GM06990 (cell line): ENCODE results near the gene IL31.

Experiments used
- DNase-seq: peaks from one replicate; pipeline ENCODE4 v3.0.0-alpha.2; 2011; ENCODE audit not compliant: insufficient read length; ENCODE audit errors: extremely low read depth
- H3K27me3 ChIP-seq: replicated peaks from 2 replicates; pipeline ENCODE4 v1.6.0; 2011; ENCODE audit warnings: low read length; ENCODE audit not compliant: control insufficient read depth, insufficient read depth
- H3K36me3 ChIP-seq: 2 replicates; pipeline ENCODE4 v1.5.1; 2011; ENCODE audit warnings: low read length; ENCODE audit not compliant: control insufficient read depth, insufficient read depth
- H3K4me3 ChIP-seq: replicated peaks from 2 replicates; pipeline ENCODE4 v1.5.1; 2011; ENCODE audit warnings: low read depth, mild to moderate bottlenecking, control low read depth, low read length
- CTCF ChIP-seq: IDR thresholded peaks from 2 replicates; pipeline ENCODE4 v1.5.1; 2011; ENCODE audit warnings: low read length, control low read depth, mild to moderate bottlenecking, inconsistent platforms; ENCODE audit not compliant: insufficient read depth, poor library complexity, severe bottlenecking

IL31 gene

GRCh38 chr12:122168492-122168891 lies 5.5 kb downstream of the IL31 start:
- H3K27me3 ChIP-seq: peaks cover 1% of the 10 kb centered on the region; the same call in 1 of the 2 replicates
- DNase-seq: no peak
- no peak overlapping the region for H3K4me3 ChIP-seq
- no peak for TF ChIP-seq CTCF
- no peaks in the 10 kb centered on the region for H3K36me3 ChIP-seq

DNA sequence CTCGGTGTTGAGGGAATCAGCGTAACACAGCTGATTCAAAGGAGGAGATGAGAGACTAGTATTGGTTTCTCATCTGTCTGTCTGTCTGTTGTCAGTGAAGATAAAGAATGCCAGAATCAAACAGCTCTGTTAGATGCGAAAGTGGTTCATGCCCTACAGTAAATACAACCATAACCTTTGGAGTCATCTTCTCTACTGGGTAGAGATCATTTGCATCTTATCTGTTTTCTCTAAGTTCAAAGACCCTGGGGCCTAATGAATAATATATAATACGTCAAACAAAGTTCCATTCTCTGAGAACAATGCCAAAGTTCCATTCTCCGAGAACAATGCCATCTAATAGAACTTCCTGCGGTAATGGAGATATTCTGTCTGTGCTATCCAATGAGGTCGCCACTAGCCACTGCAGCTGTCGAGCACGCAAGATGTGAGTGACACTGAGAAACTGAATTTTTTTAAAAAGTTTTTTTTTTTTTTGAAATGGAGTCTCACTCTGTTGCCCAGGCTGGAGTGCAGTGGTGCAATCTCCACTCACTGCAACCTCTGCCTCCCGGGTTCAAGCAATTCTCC lies 6.6 kb downstream of the IL31 start:
- no peak overlapping the region for H3K4me3 ChIP-seq
- TF ChIP-seq CTCF: no peak

DNA sequence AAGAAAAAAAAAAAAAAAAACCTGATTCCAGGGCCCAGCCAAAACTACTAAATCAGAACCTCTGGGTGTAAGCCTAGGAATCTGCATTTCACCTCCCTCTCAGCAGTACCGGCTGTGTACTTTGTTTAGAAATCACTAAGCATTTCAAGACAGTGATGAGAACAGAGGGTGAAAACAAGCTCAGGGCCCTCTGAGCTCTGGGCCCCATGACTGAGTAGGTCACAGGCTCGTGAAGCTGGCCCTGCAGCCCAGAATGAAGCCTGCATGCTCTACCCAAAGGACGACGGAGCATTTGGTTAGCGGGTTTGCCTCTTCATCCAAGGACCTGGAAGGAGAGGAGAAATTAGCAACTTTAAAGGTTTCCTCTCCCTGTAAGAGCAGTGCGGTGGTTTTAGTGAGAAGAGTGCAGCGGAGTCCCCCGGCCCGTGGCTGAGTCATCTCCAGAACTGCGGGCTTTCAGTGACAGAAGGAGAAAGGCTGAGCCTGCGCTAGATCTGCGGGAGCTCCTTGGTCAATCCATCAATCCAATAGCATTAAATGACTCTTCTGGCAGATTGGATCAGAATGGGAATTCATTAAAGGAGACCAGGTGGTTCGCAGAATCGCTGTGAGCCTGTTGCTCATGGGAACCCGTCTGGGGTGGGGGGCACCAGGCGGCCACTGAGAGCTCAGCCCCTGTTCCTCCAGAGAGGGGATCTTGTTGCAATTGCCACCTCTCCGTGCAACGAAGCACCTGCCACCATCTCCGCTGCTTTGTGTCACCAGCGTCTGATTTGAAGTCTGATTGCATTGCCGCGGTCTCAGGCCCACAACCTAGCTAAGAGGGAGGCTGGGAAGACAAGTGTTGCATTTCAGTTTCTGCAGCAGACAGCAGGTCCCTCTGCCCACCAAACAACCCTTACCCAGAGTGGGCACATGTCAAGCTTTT lies 7.3 kb downstream of the IL31 start:
- DNase-seq: peak; percentile 79
- Histone ChIP-seq H3K36me3 (no peaks in the 10 kb centered on the region), H3K4me3 (peak overlapping the region; percentile 13; the same call in 1 of the 2 replicates), H3K27me3 (peaks cover under 1% of the 10 kb centered on the region; the same call in 1 of the 2 replicates)
- TF ChIP-seq CTCF: no peak

More for the DNA sequence above, 6.6 kb downstream of the IL31 start:
- no peak for DNase-seq
- H3K27me3 ChIP-seq: peaks cover 1% of the 10 kb centered on the region; the same call in 1 of the 2 replicates
- H3K36me3 ChIP-seq: no peaks in the 10 kb centered on the region

DNA sequence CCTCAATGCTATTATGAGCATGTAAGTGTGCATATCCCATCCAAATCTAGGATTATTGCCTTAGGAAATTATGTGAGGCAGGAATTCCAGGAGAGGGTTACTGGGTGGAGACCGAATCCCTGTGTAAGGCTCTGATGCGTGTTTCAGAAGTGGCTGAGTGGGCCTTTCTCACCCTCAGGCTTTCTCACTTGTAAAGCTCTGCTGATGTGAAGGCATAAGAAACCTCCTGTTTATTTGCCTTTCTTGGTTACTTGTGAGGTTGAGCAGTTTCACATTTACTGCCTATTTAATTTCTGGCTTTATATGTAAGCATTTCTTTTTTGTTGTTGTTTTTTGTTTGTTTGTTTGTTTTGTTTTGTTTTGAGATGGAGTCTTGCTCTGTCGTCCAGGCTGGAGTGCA lies 11.0 kb downstream of the IL31 start:
- Histone ChIP-seq H3K4me3 (no peak overlapping the region), H3K27me3 (no peaks in the 10 kb centered on the region), H3K36me3 (no peaks in the 10 kb centered on the region)
- no peak for DNase-seq
- no peak for TF ChIP-seq CTCF

DNA sequence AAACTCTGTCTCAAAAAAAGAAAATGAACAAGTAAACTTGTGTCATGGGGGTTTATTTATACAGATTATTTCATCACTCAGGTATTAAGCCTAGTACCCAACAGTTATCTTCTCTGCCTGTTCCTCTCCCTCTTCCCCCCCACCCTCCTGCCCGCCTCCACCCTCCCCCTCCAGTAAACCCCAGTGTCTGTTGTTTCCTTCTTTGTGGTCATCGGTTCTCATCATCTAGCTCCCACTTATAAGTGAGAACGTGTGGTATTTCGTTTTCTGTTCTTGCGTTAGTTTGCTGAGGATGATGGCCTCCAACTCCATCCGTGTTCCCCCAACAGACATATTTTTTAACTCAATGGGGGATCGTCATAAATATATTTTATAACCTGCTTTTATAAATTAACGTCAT lies 12.3 kb downstream of the IL31 start:
- no peaks in the 10 kb centered on the region for H3K36me3 ChIP-seq
- no peak for DNase-seq
- H3K27me3 ChIP-seq: no peaks in the 10 kb centered on the region
- no peak overlapping the region for H3K4me3 ChIP-seq
- TF ChIP-seq CTCF: no peak
